ENCODE data around the gene C1GALT1. TPM values are rescaled to one million over a fixed set of nuclear protein-coding genes. Genes with fewer than 3 reads are reported as not detected.

Gene C1GALT1
- total RNA-seq, 1 donor from 2014 or later, result 15.3 TPM

- Mint-ChIP-seq H3K4me3 (ENCODE audit: unreplicated experiment) (no peak overlapping the region), H3K27me3 (ENCODE audit: unreplicated experiment) (no peaks in the 10 kb centered on the region), H3K36me3 (ENCODE audit: unreplicated experiment) (no peaks in the 10 kb centered on the region), H3K27ac (ENCODE audit: unreplicated experiment) (no peak overlapping the region), H3K4me1 (ENCODE audit: low read depth, unreplicated experiment) (peaks cover 1% of the 10 kb centered on the region), H3K9me3 (ENCODE audit: unreplicated experiment) (no peaks in the 10 kb centered on the region)
- TF ChIP-seq CTCF (IDR thresholded peaks at IDR 0.05; ENCODE audit: partially characterized antibody, unreplicated experiment), result no peak
- no peak for DNase-seq
Measured at GRCh38 chr7:7216279-7216678, 33.9 kb downstream of the C1GALT1 start.

- no peak for TF ChIP-seq CTCF (IDR thresholded peaks at IDR 0.05; ENCODE audit: partially characterized antibody, unreplicated experiment)
- Mint-ChIP-seq H3K4me3 (ENCODE audit: unreplicated experiment) (no peak overlapping the region), H3K27me3 (ENCODE audit: unreplicated experiment) (no peaks in the 10 kb centered on the region), H3K36me3 (ENCODE audit: unreplicated experiment) (no peaks in the 10 kb centered on the region), H3K27ac (ENCODE audit: unreplicated experiment) (no peak overlapping the region), H3K9me3 (ENCODE audit: unreplicated experiment) (no peaks in the 10 kb centered on the region), H3K4me1 (ENCODE audit: low read depth, unreplicated experiment) (no peaks in the 10 kb centered on the region)
- no peak for DNase-seq
Measured at GRCh38 chr7:7219216-7219615, 36.9 kb downstream of the C1GALT1 start.

- no peaks in the 10 kb centered on the region for H3K4me1 Mint-ChIP-seq (ENCODE audit: low read depth, unreplicated experiment)
- no peaks in the 10 kb centered on the region for H3K9me3 Mint-ChIP-seq (ENCODE audit: unreplicated experiment)
- H3K27ac Mint-ChIP-seq (ENCODE audit: unreplicated experiment), result no peak overlapping the region
- no peak overlapping the region for H3K4me3 Mint-ChIP-seq (ENCODE audit: unreplicated experiment)
- DNase-seq, result no peak
- H3K27me3 Mint-ChIP-seq (ENCODE audit: unreplicated experiment), result no peaks in the 10 kb centered on the region
- H3K36me3 Mint-ChIP-seq (ENCODE audit: unreplicated experiment), result no peaks in the 10 kb centered on the region
- TF ChIP-seq CTCF (IDR thresholded peaks at IDR 0.05; ENCODE audit: partially characterized antibody, unreplicated experiment), result no peak
Measured at GRCh38 chr7:7220821-7221220, 38.5 kb downstream of the C1GALT1 start.

GRCh38 chr7:7221599-7222038 is 39.3 kb downstream of the C1GALT1 start:
- no peak overlapping the region for H3K4me3 Mint-ChIP-seq (ENCODE audit: unreplicated experiment)
- H3K36me3 Mint-ChIP-seq (ENCODE audit: unreplicated experiment), result no peaks in the 10 kb centered on the region
- no peaks in the 10 kb centered on the region for H3K27me3 Mint-ChIP-seq (ENCODE audit: unreplicated experiment)
- H3K27ac Mint-ChIP-seq (ENCODE audit: unreplicated experiment), result no peak overlapping the region
- TF ChIP-seq CTCF (IDR thresholded peaks at IDR 0.05; ENCODE audit: partially characterized antibody, unreplicated experiment), result no peak
- no peaks in the 10 kb centered on the region for H3K4me1 Mint-ChIP-seq (ENCODE audit: low read depth, unreplicated experiment)
- DNase-seq, result no peak
- H3K9me3 Mint-ChIP-seq (ENCODE audit: unreplicated experiment), result no peaks in the 10 kb centered on the region

- no peak for TF ChIP-seq CTCF (IDR thresholded peaks at IDR 0.05; ENCODE audit: partially characterized antibody, unreplicated experiment)
- no peak overlapping the region for H3K27ac Mint-ChIP-seq (ENCODE audit: unreplicated experiment)
- no peaks in the 10 kb centered on the region for H3K4me1 Mint-ChIP-seq (ENCODE audit: low read depth, unreplicated experiment)
- no peak for DNase-seq
- no peaks in the 10 kb centered on the region for H3K9me3 Mint-ChIP-seq (ENCODE audit: unreplicated experiment)
- no peaks in the 10 kb centered on the region for H3K27me3 Mint-ChIP-seq (ENCODE audit: unreplicated experiment)
- H3K4me3 Mint-ChIP-seq (ENCODE audit: unreplicated experiment), result no peak overlapping the region
- no peaks in the 10 kb centered on the region for H3K36me3 Mint-ChIP-seq (ENCODE audit: unreplicated experiment)
Measured at GRCh38 chr7:7223250-7223649, 40.9 kb downstream of the C1GALT1 start.

Measured in glutamatergic neuron (in vitro differentiated cells).